Type B pancreatic cell (in vitro differentiated cells): ENCODE results near the gene ADH7. TPM values are rescaled to one million over a fixed set of nuclear protein-coding genes. Genes with fewer than 3 reads are reported as not detected.

ENCODE experiments used
- DNase-seq: peaks from one replicate; pipeline ENCODE4 v3.0.0; 2021; ENCODE audit warnings: mixed read lengths; ENCODE audit not compliant: unreplicated experiment; ENCODE audit errors: extremely low spot score
- H3K27ac Mint-ChIP-seq: 2 replicates; pipeline ENCODE4 v1.8.0; 2021; ENCODE audit warnings: mild to moderate bottlenecking, mixed read lengths
- H3K27me3 Mint-ChIP-seq: 2 replicates; pipeline ENCODE4 v1.8.0; 2021; ENCODE audit warnings: mixed read lengths
- H3K36me3 Mint-ChIP-seq: 2 replicates; pipeline ENCODE4 v1.8.0; 2021; ENCODE audit warnings: mixed read lengths
- H3K4me1 Mint-ChIP-seq: one replicate; pipeline ENCODE4 v1.8.0; 2021; ENCODE audit warnings: mixed read lengths; ENCODE audit not compliant: unreplicated experiment
- H3K4me3 Mint-ChIP-seq: 2 replicates; pipeline ENCODE4 v1.8.0; 2021; ENCODE audit warnings: mild to moderate bottlenecking, mixed read lengths
- H3K9me3 Mint-ChIP-seq: 2 replicates; pipeline ENCODE4 v1.8.0; 2021; ENCODE audit warnings: mixed read lengths
- long read RNA-seq: library from polyadenylated mRNA; unstranded; transcript quantifications from one replicate; pipeline ENCODE4 v2.0.0, GENCODE V29; 2020
- total RNA-seq: library from RNA; stranded (reverse); gene quantifications from 2 replicates; pipeline ENCODE4 v1.2.1, GENCODE V29; 2021; ENCODE audit warnings: low replicate concordance
- TF ChIP-seq, protein P1 (sequence below): fragments of 200-600 bp; sonication (generic); conservative IDR thresholded peaks from 2 replicates; pipeline ENCODE4 v1.5.0; 2021; ENCODE audit warnings: antibody characterized with exemption, mild to moderate bottlenecking

Gene ADH7
- 0.17 and 0.83 TPM in 2 replicates for total RNA-seq
- long read RNA-seq, partial matches to known transcripts: 0 of 3 reads
- long read RNA-seq, other reads (novel, unspliced or antisense): 0 of 3 reads

- no peak within 1 kb of the TSS for H3K4me3 Mint-ChIP-seq
- H3K4me1 Mint-ChIP-seq: peaks cover 8% of the 10 kb centered on the region
- H3K27me3 Mint-ChIP-seq: no peaks in the 10 kb centered on the region
- DNase-seq: no peak
- no peaks in the 10 kb centered on the region for H3K9me3 Mint-ChIP-seq
- TF ChIP-seq, protein P1, sequence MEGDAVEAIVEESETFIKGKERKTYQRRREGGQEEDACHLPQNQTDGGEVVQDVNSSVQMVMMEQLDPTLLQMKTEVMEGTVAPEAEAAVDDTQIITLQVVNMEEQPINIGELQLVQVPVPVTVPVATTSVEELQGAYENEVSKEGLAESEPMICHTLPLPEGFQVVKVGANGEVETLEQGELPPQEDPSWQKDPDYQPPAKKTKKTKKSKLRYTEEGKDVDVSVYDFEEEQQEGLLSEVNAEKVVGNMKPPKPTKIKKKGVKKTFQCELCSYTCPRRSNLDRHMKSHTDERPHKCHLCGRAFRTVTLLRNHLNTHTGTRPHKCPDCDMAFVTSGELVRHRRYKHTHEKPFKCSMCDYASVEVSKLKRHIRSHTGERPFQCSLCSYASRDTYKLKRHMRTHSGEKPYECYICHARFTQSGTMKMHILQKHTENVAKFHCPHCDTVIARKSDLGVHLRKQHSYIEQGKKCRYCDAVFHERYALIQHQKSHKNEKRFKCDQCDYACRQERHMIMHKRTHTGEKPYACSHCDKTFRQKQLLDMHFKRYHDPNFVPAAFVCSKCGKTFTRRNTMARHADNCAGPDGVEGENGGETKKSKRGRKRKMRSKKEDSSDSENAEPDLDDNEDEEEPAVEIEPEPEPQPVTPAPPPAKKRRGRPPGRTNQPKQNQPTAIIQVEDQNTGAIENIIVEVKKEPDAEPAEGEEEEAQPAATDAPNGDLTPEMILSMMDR: no peak
- no peak within 1 kb of the TSS for H3K27ac Mint-ChIP-seq
- H3K36me3 Mint-ChIP-seq: no peaks in the 10 kb centered on the region
Observed at GRCh38 chr4:99435154-99435553, at the start of gene ADH7. Gene ADH7 (minus strand): TSS chr4:99435342. CDS start chr4:99435233, 109 bp downstream.

- Mint-ChIP-seq H3K36me3 (no peaks in the 10 kb centered on the region), H3K27ac (no peak overlapping the region), H3K9me3 (peaks cover 21% of the 10 kb centered on the region), H3K27me3 (no peaks in the 10 kb centered on the region), H3K4me1 (no peaks in the 10 kb centered on the region), H3K4me3 (no peak overlapping the region)
- no peak for DNase-seq
- TF ChIP-seq, protein P1: no peak
Observed at GRCh38 chr4:99483636-99484035, 48.5 kb upstream of the ADH7 start.

DNA sequence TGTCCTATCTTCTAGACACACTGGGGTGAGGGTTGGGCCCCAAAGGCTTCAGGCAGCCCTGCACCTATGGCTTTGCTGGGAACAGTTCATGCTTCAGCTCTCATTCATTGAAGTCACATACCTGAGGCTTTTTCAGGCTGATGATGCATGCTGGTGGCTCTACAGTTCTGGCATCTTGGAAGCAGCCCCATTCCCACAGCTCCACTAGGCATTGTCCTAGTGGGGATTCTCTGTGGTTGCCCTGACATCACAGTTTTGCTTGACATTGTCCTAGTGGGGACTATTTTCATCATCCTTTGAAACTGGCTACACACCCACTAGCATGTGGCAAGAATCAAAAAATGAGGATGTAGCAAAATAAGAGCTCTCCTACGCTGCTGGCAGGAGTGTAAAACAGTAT is 38.0 kb upstream of the ADH7 start:
- H3K4me3 Mint-ChIP-seq: no peak overlapping the region
- no peak overlapping the region for H3K27ac Mint-ChIP-seq
- no peak for DNase-seq
- TF ChIP-seq, protein P1: no peak
- no peaks in the 10 kb centered on the region for H3K27me3 Mint-ChIP-seq
- no peaks in the 10 kb centered on the region for H3K4me1 Mint-ChIP-seq
- H3K9me3 Mint-ChIP-seq: peaks cover 4% of the 10 kb centered on the region
- H3K36me3 Mint-ChIP-seq: no peaks in the 10 kb centered on the region

GRCh38 chr4:99471896-99472295 is 36.8 kb upstream of the ADH7 start:
- Mint-ChIP-seq H3K27ac (no peak overlapping the region), H3K9me3 (peaks cover 4% of the 10 kb centered on the region), H3K4me1 (no peaks in the 10 kb centered on the region), H3K27me3 (no peaks in the 10 kb centered on the region), H3K4me3 (no peak overlapping the region), H3K36me3 (no peaks in the 10 kb centered on the region)
- no peak for DNase-seq
- TF ChIP-seq, protein P1: no peak

- Mint-ChIP-seq H3K4me1 (no peaks in the 10 kb centered on the region), H3K36me3 (no peaks in the 10 kb centered on the region), H3K4me3 (no peak overlapping the region), H3K27me3 (no peaks in the 10 kb centered on the region), H3K27ac (no peak overlapping the region), H3K9me3 (peaks cover 4% of the 10 kb centered on the region)
- DNase-seq: no peak
- TF ChIP-seq, protein P1: no peak
Observed at GRCh38 chr4:99471349-99471748, 36.2 kb upstream of the ADH7 start.

DNA sequence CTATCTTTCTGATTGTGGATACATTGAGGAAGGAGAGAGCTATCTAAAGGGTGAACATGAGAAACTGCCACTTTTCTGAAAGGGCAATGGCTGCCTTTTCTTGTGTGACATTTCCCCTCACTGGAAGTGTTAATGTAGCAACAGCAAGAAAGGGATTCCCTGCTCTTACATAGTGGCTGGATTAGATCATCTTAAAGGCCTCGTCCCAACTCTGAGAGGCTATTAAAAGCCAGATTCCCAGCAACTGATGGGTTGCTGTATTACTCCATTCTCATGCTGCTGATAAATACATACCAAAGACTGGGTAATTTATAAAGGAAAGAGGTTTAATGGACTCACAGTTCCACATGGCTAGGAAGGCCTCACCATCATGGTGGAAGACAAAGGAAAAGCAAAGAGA is 33.7 kb upstream of the ADH7 start:
- Mint-ChIP-seq H3K27ac (no peak overlapping the region), H3K9me3 (no peaks in the 10 kb centered on the region), H3K4me1 (no peaks in the 10 kb centered on the region)

More for the DNA sequence above, 33.7 kb upstream of the ADH7 start:
- H3K36me3 Mint-ChIP-seq: no peaks in the 10 kb centered on the region
- H3K4me3 Mint-ChIP-seq: no peak overlapping the region
- TF ChIP-seq, protein P1: no peak
- H3K27me3 Mint-ChIP-seq: peaks cover 5% of the 10 kb centered on the region
- no peak for DNase-seq
